OCI-LY3 (cell line): ENCODE measurements around the gene RUBCN.

Experiments used
- H2AFZ ChIP-seq: fragments of 200-600, 300-600 bp; shearing (Covaris generic); 2 replicates; pipeline ENCODE4 v1.6.0; 2014; ENCODE audit warnings: antibody characterized with exemption, low read depth, low read length
- H3K27ac ChIP-seq: fragments of 200-600, 300-600 bp; sonication (generic); 2 replicates; pipeline ENCODE4 v1.5.1; 2014; ENCODE audit warnings: mild to moderate bottlenecking, low read length, moderate library complexity, mixed read lengths
- H3K27me3 ChIP-seq: fragments of 200-600, 300-600 bp; sonication (generic); 2 replicates; pipeline ENCODE4 v1.6.1; 2014; ENCODE audit warnings: low read depth, low read length, mixed read lengths
- H3K36me3 ChIP-seq: fragments of 200-600, 300-600 bp; sonication (generic); replicated peaks from 2 replicates; pipeline ENCODE3; 2014; ENCODE audit warnings: low read depth, low read length, mixed read lengths
- H3K4me1 ChIP-seq: fragments of 300-600, 200-600 bp; sonication (generic); 2 replicates; pipeline ENCODE4 v1.6.1; 2014; ENCODE audit warnings: low read length, mixed read lengths
- H3K4me2 ChIP-seq: fragments of 200-600, 300-600 bp; sonication (generic); 2 replicates; pipeline ENCODE4 v1.6.1; 2014; ENCODE audit warnings: low read length, mixed read lengths
- H3K4me3 ChIP-seq: fragments of 300-600, 200-600 bp; sonication (generic); 2 replicates; pipeline ENCODE4 v1.5.1; 2014; ENCODE audit warnings: antibody characterized with exemption, mild to moderate bottlenecking, low read length, moderate library complexity
- H3K79me2 ChIP-seq: fragments of 300-600, 200-600 bp; shearing (Covaris generic); 2 replicates; pipeline ENCODE4 v1.6.1; 2014; ENCODE audit warnings: mild to moderate bottlenecking, low read length, mixed read lengths
- H3K9ac ChIP-seq: fragments of 300-600, 200-600 bp; shearing (Covaris generic); 2 replicates; pipeline ENCODE4 v1.6.0; 2014; ENCODE audit warnings: mild to moderate bottlenecking, low read length, moderate library complexity
- H3K9me3 ChIP-seq: fragments of 200-600, 300-600 bp; shearing (Covaris generic); 2 replicates; pipeline ENCODE4 v1.6.1; 2014; ENCODE audit warnings: low read length, mixed read lengths; ENCODE audit not compliant: insufficient read depth
- H4K20me1 ChIP-seq: fragments of 200-600, 300-600 bp; sonication (generic); 2 replicates; pipeline ENCODE4 v1.6.1; 2016; ENCODE audit warnings: low read length, mixed read lengths; ENCODE audit not compliant: insufficient read depth
- CTCF ChIP-seq: fragments of 200-600, 300-600 bp; sonication (generic); IDR thresholded peaks from 2 replicates; pipeline ENCODE4 v1.5.1; 2014; ENCODE audit warnings: antibody characterized with exemption, low read length, low read depth
- EZH2phosphoT487 ChIP-seq: fragments of 200-600 bp; shearing (Covaris generic); IDR thresholded peaks from 2 replicates; pipeline ENCODE4 v1.6.1; 2018; ENCODE audit warnings: antibody characterized with exemption, mixed run types, low read depth

Gene RUBCN

GRCh38 chr3:197692641-197693040 lies 44.1 kb downstream of the RUBCN start:
- H3K9me3 ChIP-seq, result no peaks in the 10 kb centered on the region
- TF ChIP-seq CTCF, result no peak
- no peak for TF ChIP-seq EZH2phosphoT487
- H3K4me1 ChIP-seq, result no peaks in the 10 kb centered on the region
- peaks cover 64% of the 10 kb centered on the region for H3K36me3 ChIP-seq
- H2AFZ ChIP-seq, result no peak overlapping the region
- no peak overlapping the region for H3K4me2 ChIP-seq
- H4K20me1 ChIP-seq, result no peaks in the 10 kb centered on the region
- no peak overlapping the region for H3K9ac ChIP-seq
- no peaks in the 10 kb centered on the region for H3K27me3 ChIP-seq
- no peak overlapping the region for H3K27ac ChIP-seq
- no peaks in the 10 kb centered on the region for H3K79me2 ChIP-seq
- H3K4me3 ChIP-seq, result no peak overlapping the region

- no peak for TF ChIP-seq CTCF
- no peak for TF ChIP-seq EZH2phosphoT487
- H3K27ac ChIP-seq, result no peak overlapping the region
- no peak overlapping the region for H2AFZ ChIP-seq
- no peaks in the 10 kb centered on the region for H4K20me1 ChIP-seq
- H3K4me1 ChIP-seq, result peaks cover 7% of the 10 kb centered on the region
- no peaks in the 10 kb centered on the region for H3K9me3 ChIP-seq
- no peak overlapping the region for H3K9ac ChIP-seq
- no peak overlapping the region for H3K4me2 ChIP-seq
- H3K4me3 ChIP-seq, result no peak overlapping the region
- H3K79me2 ChIP-seq, result no peaks in the 10 kb centered on the region
- H3K36me3 ChIP-seq, result peaks cover 65% of the 10 kb centered on the region
- H3K27me3 ChIP-seq, result no peaks in the 10 kb centered on the region
Measured at GRCh38 chr3:197690754-197691153, 46.0 kb downstream of the RUBCN start.

- peaks cover 68% of the 10 kb centered on the region for H3K36me3 ChIP-seq
- TF ChIP-seq EZH2phosphoT487, result no peak
- TF ChIP-seq CTCF, result no peak
- H3K4me2 ChIP-seq, result no peak overlapping the region
- no peaks in the 10 kb centered on the region for H3K27me3 ChIP-seq
- no peaks in the 10 kb centered on the region for H3K79me2 ChIP-seq
- H3K9me3 ChIP-seq, result no peaks in the 10 kb centered on the region
- no peak overlapping the region for H3K27ac ChIP-seq
- H3K4me3 ChIP-seq, result no peak overlapping the region
- peaks cover 7% of the 10 kb centered on the region for H3K4me1 ChIP-seq
- no peak overlapping the region for H3K9ac ChIP-seq
- no peaks in the 10 kb centered on the region for H4K20me1 ChIP-seq
- H2AFZ ChIP-seq, result no peak overlapping the region
Measured at GRCh38 chr3:197687570-197687969, 49.1 kb downstream of the RUBCN start.

GRCh38 chr3:197686899-197687298 lies 49.8 kb downstream of the RUBCN start:
- Histone ChIP-seq H3K79me2 (no peaks in the 10 kb centered on the region), H3K4me1 (peaks cover 7% of the 10 kb centered on the region), H3K4me3 (no peak overlapping the region), H3K9ac (no peak overlapping the region), H3K27me3 (no peaks in the 10 kb centered on the region), H3K4me2 (no peak overlapping the region), H3K27ac (no peak overlapping the region), H3K9me3 (no peaks in the 10 kb centered on the region), H2AFZ (no peak overlapping the region), H3K36me3 (peaks cover 68% of the 10 kb centered on the region), H4K20me1 (no peaks in the 10 kb centered on the region)
- TF ChIP-seq EZH2phosphoT487, result no peak
- TF ChIP-seq CTCF, result no peak
